HG03064 (cell line): ENCODE results near the gene DNAJA4.

Experiments
- ATAC-seq: cut with Tn5 transposase; IDR thresholded peaks from one replicate; pipeline ENCODE4 v1.9.1; 2021; ENCODE audit warnings: low read depth; ENCODE audit not compliant: unreplicated experiment

The DNAJA4 gene

GRCh38 chr15:78276064-78276943 lies 11.9 kb downstream of the DNAJA4 start:
- no peak for ATAC-seq

- no peak for ATAC-seq
These were observed 16.1 kb downstream of the DNAJA4 start for GRCh38 chr15:78280319-78281072.

GRCh38 chr15:78282324-78282723 lies 18.0 kb downstream of the DNAJA4 start:
- ATAC-seq: no peak

- no peak for ATAC-seq
These were observed 20.4 kb downstream of the DNAJA4 start for GRCh38 chr15:78284758-78285157.

- ATAC-seq: no peak
These were observed 25.9 kb downstream of the DNAJA4 start for GRCh38 chr15:78290222-78290621.

- no peak for ATAC-seq
These were observed 26.7 kb downstream of the DNAJA4 start for GRCh38 chr15:78291052-78291451.

GRCh38 chr15:78291698-78292097 lies 27.3 kb downstream of the DNAJA4 start:
- no peak for ATAC-seq

- ATAC-seq: no peak
These were observed 27.9 kb downstream of the DNAJA4 start for GRCh38 chr15:78292219-78292618.

- ATAC-seq: peak; percentile 78
These were observed 35.0 kb downstream of the DNAJA4 start, which contains the start of gene SKIC8 for GRCh38 chr15:78299101-78299930. SKIC8 (minus strand) TSS chr15:78299609; CDS start chr15:78295686, 3,923 bp downstream.

GRCh38 chr15:78301326-78301725 lies 37.0 kb downstream of the DNAJA4 start:
- no peak for ATAC-seq

- ATAC-seq: no peak
These were observed 37.5 kb downstream of the DNAJA4 start for GRCh38 chr15:78301828-78302227.

- no peak for ATAC-seq
These were observed 38.4 kb downstream of the DNAJA4 start for GRCh38 chr15:78302579-78303312.

GRCh38 chr15:78304216-78305066 lies 40.1 kb downstream of the DNAJA4 start:
- ATAC-seq: no peak

- ATAC-seq: no peak
These were observed 41.9 kb downstream of the DNAJA4 start for GRCh38 chr15:78306176-78306774.

GRCh38 chr15:78307976-78308375 lies 43.6 kb downstream of the DNAJA4 start:
- ATAC-seq: no peak

- no peak for ATAC-seq
These were observed 44.2 kb downstream of the DNAJA4 start for GRCh38 chr15:78308422-78309032.

- no peak for ATAC-seq
These were observed 46.9 kb downstream of the DNAJA4 start for GRCh38 chr15:78311292-78311691.

GRCh38 chr15:78312536-78312935 lies 48.2 kb downstream of the DNAJA4 start:
- ATAC-seq: no peak
